GM12878 (cell line): ENCODE data around the gene LDB2. TPM values are rescaled to one million over a fixed set of nuclear protein-coding genes. Genes with fewer than 3 reads are reported as not detected.

Experiments used
- ATAC-seq: fragments of 200-7000 bp; cut with Tn5 transposase; 3 replicates; pipeline ENCODE4 v1.9.1; 2020; ENCODE audit warnings: mild to moderate bottlenecking, moderate library complexity
- BruUV-seq: library from RNA; stranded (reverse); fragments of 400-500 nt; replicated peaks from 2 replicates; lab custom pipeline; 2021; lab: Mats Ljungman, UMichigan
- CTCF ChIA-PET: fragments of 300-600 bp; sonication (Branson Sonifier 250); formaldehyde crosslinking; extraction: SDS; loops from one replicate; lab custom pipeline; 2021; ENCODE audit warnings: inconsistent platforms; lab: Yijun Ruan, JAX
- POLR2A ChIA-PET: fragments of 350-600 bp; formaldehyde crosslinking; extraction: SDS; loops from one replicate; lab custom pipeline; 2021; ENCODE audit warnings: inconsistent platforms; lab: Charles Lee
- RAD21 ChIA-PET: fragments of 300-600 bp; sonication (Branson Sonifier 250); formaldehyde crosslinking; loops from one replicate; lab custom pipeline; 2023; ENCODE audit warnings: antibody characterized with exemption; ENCODE audit not compliant: unreplicated experiment; lab: Charles Lee
- SMC1A ChIA-PET: fragments of 300-600 bp; sonication (Branson Sonifier 250); formaldehyde crosslinking; loops from one replicate; lab custom pipeline; 2023; ENCODE audit not compliant: unreplicated experiment, uncharacterized antibody; lab: Charles Lee
- DNase-seq: peaks from one replicate; pipeline ENCODE4 v3.0.0-alpha.2; 2011; ENCODE audit warnings: low read depth, low spot score
- FAIRE-seq: peaks from 3 replicates; lab custom pipeline; 2011; peaks lifted over from hg19 to GRCh38; lab: Jason Lieb, UNC
- H2AFZ ChIP-seq: 2 replicates; pipeline ENCODE4 v1.6.0; 2011; ENCODE audit warnings: low read depth, low read length, control low read depth; ENCODE audit not compliant: control insufficient read depth
- H3K27ac ChIP-seq: 2 replicates; pipeline ENCODE4 v1.5.1; 2011; ENCODE audit warnings: control low read depth; ENCODE audit not compliant: control insufficient read depth, insufficient read depth
- H3K27me3 ChIP-seq, 2 experiments: replicated peaks in 1 of 2; 2 replicates each; pipeline versions ENCODE4 v1.6.0 to v1.6.1; 2011; ENCODE audit warnings: low read length in 1 of 2; ENCODE audit not compliant: control insufficient read depth in 2 of 2, insufficient read depth in 2 of 2
- H3K36me3 ChIP-seq, 2 experiments: 2 replicates each; pipeline ENCODE4 v1.5.1; 2011; ENCODE audit warnings: low read length in 1 of 2; ENCODE audit not compliant: control insufficient read depth in 2 of 2, insufficient read depth in 2 of 2
- H3K4me1 ChIP-seq: 2 replicates; pipeline ENCODE4 v1.6.1; 2011; ENCODE audit warnings: mild to moderate bottlenecking, low read length, moderate library complexity, mixed read lengths; ENCODE audit not compliant: control insufficient read depth, insufficient read depth
- H3K4me2 ChIP-seq: 2 replicates; pipeline ENCODE4 v1.6.0; 2011; ENCODE audit warnings: control low read depth; ENCODE audit not compliant: control insufficient read depth, insufficient read depth
- H3K4me3 ChIP-seq: fragments of 200-600 bp; sonication (generic); 2 replicates; pipeline ENCODE4 v1.5.1; 2016
- H3K79me2 ChIP-seq: 2 replicates; pipeline ENCODE4 v1.6.0; 2011; ENCODE audit warnings: low read length; ENCODE audit not compliant: control insufficient read depth, insufficient read depth
- H3K9ac ChIP-seq: 2 replicates; pipeline ENCODE4 v1.8.0; 2011; ENCODE audit warnings: low read length, control low read depth, mixed read lengths; ENCODE audit not compliant: control insufficient read depth, insufficient read depth
- H3K9me3 ChIP-seq: replicated peaks from 3 replicates; pipeline ENCODE4 v1.5.1; 2011; ENCODE audit warnings: mild to moderate bottlenecking, low read length; ENCODE audit not compliant: control insufficient read depth, insufficient read depth
- H4K20me1 ChIP-seq: 2 replicates; pipeline ENCODE4 v1.6.0; 2011; ENCODE audit not compliant: control insufficient read depth, insufficient read depth
- CHD2 ChIP-seq: IDR thresholded peaks from 2 replicates; pipeline ENCODE4 v1.6.1; 2011; ENCODE audit warnings: low read depth, low read length, improper control_type of control experiment, borderline replicate concordance
- CREB1 ChIP-seq: IDR thresholded peaks from 2 replicates; pipeline ENCODE4 v1.6.1; 2012; ENCODE audit warnings: low read depth, mild to moderate bottlenecking, inconsistent platforms
- FOXM1 ChIP-seq: IDR thresholded peaks from 2 replicates; pipeline ENCODE4 v1.6.1; 2012; ENCODE audit warnings: low read depth, mild to moderate bottlenecking, inconsistent platforms, low read length, moderate library complexity
- JUNB ChIP-seq: IDR thresholded peaks from 2 replicates; pipeline ENCODE4 v1.6.1; 2016; ENCODE audit warnings: antibody characterized with exemption, mild to moderate bottlenecking
- NFIC ChIP-seq: IDR thresholded peaks from 2 replicates; pipeline ENCODE4 v1.6.1; 2012; ENCODE audit warnings: low read depth, mild to moderate bottlenecking, inconsistent platforms, low read length, moderate library complexity
- NFYB ChIP-seq: IDR thresholded peaks from 2 replicates; pipeline ENCODE4 v1.6.1; 2011; ENCODE audit warnings: low read depth, mild to moderate bottlenecking, low read length, improper control_type of control experiment, moderate library complexity; ENCODE audit not compliant: insufficient read depth
- POLR2AphosphoS2 ChIP-seq: IDR thresholded peaks from 2 replicates; pipeline ENCODE4 v1.6.1; 2011; ENCODE audit warnings: low read depth, mild to moderate bottlenecking, low read length, improper control_type of control experiment, moderate library complexity
- RELB ChIP-seq: fragments of 450-650 bp; IDR thresholded peaks from 2 replicates; pipeline ENCODE4 v1.6.1; 2017; ENCODE audit warnings: low read depth, mild to moderate bottlenecking, moderate library complexity
- YBX1 ChIP-seq: fragments of 450-650 bp; IDR thresholded peaks from 2 replicates; pipeline ENCODE4 v1.6.1; 2016; ENCODE audit warnings: antibody characterized with exemption
- WGBS: methylation state at CpG from one replicate; pipeline ENCODE4 v1.1.6; 2016; ENCODE audit warnings: low lambda C conversion rate; ENCODE audit not compliant: insufficient replicate concordance, insufficient coverage; ENCODE audit errors: missing lambda C conversion rate; 5-methylcytosine and 5-hydroxymethylcytosine counted together
- in situ Hi-C: fragments of 300-500 bp; cut with MboI; formaldehyde crosslinking; loops from 9 replicates; pipeline ENCODE4 v1.14.3; 2018; ENCODE audit warnings: mixed read lengths
- intact Hi-C: fragments of 100-400 bp; cut with micrococcal nuclease; formaldehyde crosslinking; loops from one replicate; pipeline ENCODE4 v1.14.2; 2022; ENCODE audit not compliant: unreplicated experiment
- polyA plus RNA-seq, 11 experiments: library from polyadenylated mRNA; depleted of rRNA in 4 of 11; unstranded in 6 of 11; stranded (reverse) in 5 of 11; fragments of >200 nt; fragmentation: Nextera tagmentation in 4 of 11; fragmentation: Illumina TruSeq in 1 of 11; extraction: Ambion mirVana in 4 of 11; extraction: Trizol in 1 of 11; gene quantifications; 1 replicate in 1 of 11; 2 replicates in 10 of 11; pipeline versions ENCODE4 v1.2.1 to v1.2.3, GENCODE V29; 2011 to 2016; ENCODE audit warnings: inconsistent platforms in 2 of 11, missing spikeins in 2 of 11, low read depth in 1 of 11
- total RNA-seq, 4 experiments: library from RNA; depleted of rRNA in 3 of 4; stranded (reverse); fragments of >200 nt in 3 of 4; fragmentation: Illumina TruSeq in 1 of 4; extraction: Trizol in 1 of 4; gene quantifications; 2 replicates each; pipeline versions ENCODE4 v1.2.1 to v1.2.3, GENCODE V29; 2013 to 2021
- TF ChIP-seq, protein P1 (sequence below): IDR thresholded peaks from 2 replicates; pipeline ENCODE4 v1.6.1; 2011; ENCODE audit warnings: low read depth, mild to moderate bottlenecking, low read length, moderate library complexity, borderline replicate concordance; ENCODE audit errors: extremely low read depth

Gene LDB2
- total and polyA plus RNA-seq, 10 of the 15 experiments (the other 5 are each of a cell fraction or from before 2014, with no cell fraction given) = 0.15 TPM; not detected in 9

GRCh38 chr4:16721613-16722291, 176.7 kb downstream of the LDB2 start:
- RAD21 ChIA-PET = no interaction called here

More at GRCh38 chr4:16721613-16722291, 176.7 kb downstream of the LDB2 start:
- 41% methylated on average over 4 of the region's 4 CpGs for WGBS
- H3K27me3 ChIP-seq = no peaks in the 10 kb centered on the region
- ChIA-PET POLR2A (no interaction called here), SMC1A (no interaction called here), CTCF (no interaction called here)
- DNase-seq (no peak), ATAC-seq (no peak), FAIRE-seq (no peak)
- no peaks in the 10 kb centered on the region for H3K9me3 ChIP-seq
- H3K36me3 ChIP-seq = no peaks in the 10 kb centered on the region
- H3K27ac ChIP-seq = no peak overlapping the region
- no peak overlapping the region for H3K4me2 ChIP-seq
- intact Hi-C loops (no loop called here), in situ Hi-C loops (no loop called here)
- no peaks in the 10 kb centered on the region for H4K20me1 ChIP-seq
- H3K4me3 ChIP-seq = no peak overlapping the region
- TF ChIP-seq CHD2 (no peak), NFIC (no peak), JUNB (no peak), RELB (no peak), YBX1 (no peak), POLR2AphosphoS2 (no peak), FOXM1 (no peak), NFYB (no peak), CREB1 (no peak)
- TF ChIP-seq, protein P1, sequence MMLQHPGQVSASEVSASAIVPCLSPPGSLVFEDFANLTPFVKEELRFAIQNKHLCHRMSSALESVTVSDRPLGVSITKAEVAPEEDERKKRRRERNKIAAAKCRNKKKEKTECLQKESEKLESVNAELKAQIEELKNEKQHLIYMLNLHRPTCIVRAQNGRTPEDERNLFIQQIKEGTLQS = no peak
- no peak overlapping the region for H3K9ac ChIP-seq
- no peaks in the 10 kb centered on the region for H3K79me2 ChIP-seq
- no peak overlapping the region for H2AFZ ChIP-seq
- H3K4me1 ChIP-seq = no peaks in the 10 kb centered on the region
- no TSS peak for BruUV-seq
